LHCN-M2 (cell line): ENCODE data around the gene ETV1. TPM values are rescaled to one million over a fixed set of nuclear protein-coding genes. Genes with fewer than 3 reads are reported as not detected.

ENCODE experiments used
- DNase-seq: peaks from one replicate; pipeline ENCODE4 v3.0.0-alpha.2; 2012; ENCODE audit warnings: low read depth
- total RNA-seq: library from RNA; depleted of rRNA; stranded (reverse); fragments of >200 nt; gene quantifications from 2 replicates; pipeline ENCODE4 v1.2.3, GENCODE V29; 2014

Gene ETV1
- total RNA-seq, 1 experiment from 2014 or later = 33.2 TPM

DNA sequence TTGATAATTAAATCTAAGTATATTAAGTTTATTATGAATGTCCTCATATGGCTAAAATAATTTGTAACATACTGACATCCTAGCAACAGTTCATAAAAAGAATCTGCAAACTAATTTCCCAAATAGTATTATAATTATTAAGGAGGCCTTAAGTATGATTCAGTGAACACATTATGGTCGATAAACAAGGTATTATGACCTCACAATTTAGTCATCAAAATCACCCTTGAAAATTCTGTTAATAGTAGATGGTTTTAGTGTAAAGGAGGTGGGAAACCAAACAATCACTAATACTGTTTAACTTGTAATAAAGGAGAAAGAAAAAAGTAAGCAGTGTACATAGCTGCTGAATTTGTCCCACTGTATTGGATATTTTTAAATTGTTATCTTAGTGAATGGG, 2.1 kb downstream of the ETV1 start:
- no peak for DNase-seq

DNA sequence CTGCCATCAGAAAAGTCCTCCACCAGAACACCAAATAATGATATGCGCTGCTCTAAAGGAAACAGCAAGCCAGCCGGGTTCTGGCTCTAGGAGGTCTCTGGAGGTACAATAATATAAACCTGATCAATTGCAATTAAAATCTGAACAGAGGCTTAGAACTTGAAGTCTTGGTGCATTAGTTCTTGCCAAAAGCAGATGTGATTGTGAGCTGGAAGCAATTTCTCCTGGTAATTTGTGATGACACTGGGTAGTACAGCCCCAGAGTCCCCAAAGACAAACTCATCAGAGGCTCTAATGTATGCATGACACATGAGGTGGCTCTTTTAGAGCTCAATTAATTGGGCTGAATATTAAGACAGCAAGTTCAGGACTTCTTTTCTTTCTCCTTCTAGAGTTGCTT, 3.3 kb downstream of the ETV1 start:
- no peak for DNase-seq

DNA sequence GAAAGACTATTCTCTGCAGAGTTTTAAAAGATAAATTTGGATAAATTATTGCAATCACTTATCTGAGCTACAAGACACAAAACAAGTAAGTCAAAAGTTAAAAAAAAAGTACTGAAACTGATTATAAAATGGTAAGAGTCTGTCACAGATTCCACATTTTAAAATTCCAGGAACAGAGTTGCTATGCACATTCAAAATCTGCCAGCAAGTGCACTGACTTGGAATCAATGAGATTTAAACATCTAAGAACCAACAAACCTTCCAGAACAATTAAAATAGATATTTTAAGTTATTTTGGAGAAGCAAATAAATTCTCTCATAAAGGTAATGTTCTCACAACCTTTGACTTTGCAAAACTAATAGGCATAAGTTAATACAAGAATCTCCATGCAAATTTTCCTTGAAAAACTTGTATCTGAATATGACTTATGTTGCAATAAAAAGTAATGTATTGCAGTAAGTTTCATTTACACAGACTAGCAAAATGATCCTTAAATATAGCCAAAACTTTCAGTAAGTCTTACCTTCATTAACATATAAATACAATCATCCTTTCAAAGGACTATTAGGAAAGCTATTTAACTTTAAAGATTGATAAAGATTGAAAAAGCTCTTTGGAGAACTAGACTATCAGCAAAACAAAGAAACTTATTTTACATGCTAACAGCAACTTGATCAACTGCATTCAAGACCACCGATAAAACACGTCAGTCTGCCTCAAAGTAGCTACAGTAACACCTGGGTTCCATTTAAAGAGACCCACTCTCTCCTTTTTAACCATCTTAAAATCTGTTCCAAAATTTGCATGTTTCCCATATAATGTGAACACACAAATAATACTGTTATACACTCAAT, 4.4 kb downstream of the ETV1 start:
- no peak for DNase-seq

DNA sequence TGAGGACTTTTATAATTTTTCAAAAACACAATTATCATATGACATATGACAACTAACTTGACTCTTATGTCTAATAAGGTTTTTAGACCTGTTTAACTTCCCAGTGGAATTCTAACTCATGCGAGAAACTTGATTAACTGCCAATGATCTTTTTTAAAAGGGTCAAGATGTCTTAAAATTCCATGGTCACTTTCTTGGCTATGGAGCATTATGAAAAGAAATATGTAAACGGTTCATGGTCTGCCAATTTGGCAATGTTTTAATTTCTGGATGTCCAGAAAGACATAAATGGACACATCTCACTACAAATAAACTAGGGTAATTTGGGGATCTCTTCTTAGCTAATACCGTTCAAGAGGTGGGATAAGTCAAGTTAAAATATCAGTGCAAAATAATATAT, 5.4 kb downstream of the ETV1 start:
- DNase-seq = no peak

DNA sequence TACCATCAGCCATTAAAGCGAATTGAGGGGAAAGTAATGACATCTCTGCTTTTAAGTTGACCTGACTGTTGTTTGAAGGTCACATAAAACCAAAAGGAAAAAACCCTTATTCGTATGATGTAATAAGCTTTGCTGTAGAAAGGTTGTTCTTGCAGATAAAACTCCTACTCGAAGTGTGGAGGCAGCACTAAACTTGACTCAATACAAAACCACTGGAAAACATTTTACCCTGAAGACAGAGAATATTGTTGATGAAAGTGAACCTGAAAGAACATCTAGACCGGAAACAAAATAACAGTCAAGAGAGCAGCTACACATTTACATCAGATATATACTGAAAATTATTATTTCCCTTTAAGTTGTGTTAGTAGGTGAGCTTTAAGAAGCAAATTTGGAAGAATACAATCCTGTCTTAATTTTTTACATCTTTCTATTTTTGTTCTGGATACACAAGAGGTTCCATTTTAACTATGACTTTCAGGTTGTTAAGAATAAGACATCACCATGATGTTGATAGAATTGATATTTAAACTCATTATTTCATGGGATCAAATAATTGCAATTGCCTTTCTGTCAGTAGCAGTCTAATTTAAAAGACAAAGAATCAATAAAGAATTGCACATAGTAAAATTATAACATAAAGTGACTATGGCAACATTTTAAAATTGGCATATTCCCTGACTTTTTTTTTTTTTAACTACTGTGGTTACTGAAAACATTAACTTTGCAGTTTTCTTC, 6.4 kb downstream of the ETV1 start:
- no peak for DNase-seq

DNA sequence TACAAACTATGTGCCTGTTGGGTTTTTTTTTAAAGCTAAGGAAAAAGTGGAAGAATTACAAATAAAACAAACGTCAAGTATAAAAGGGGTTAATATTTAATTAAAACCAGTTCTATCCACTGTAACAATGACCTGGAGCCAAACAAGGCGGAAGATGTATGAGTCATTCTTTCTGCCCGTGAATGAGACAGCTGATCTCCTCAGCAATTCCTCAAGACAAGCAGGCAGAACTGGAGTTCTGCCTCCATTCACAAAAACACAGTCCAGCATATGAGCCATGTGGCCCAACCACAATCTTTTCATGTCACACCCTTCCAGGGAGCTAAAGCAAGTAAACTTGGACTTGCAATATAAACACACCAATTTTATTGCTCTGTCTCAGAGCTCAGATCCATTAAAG, 8.4 kb downstream of the ETV1 start:
- peak; percentile 99 for DNase-seq

DNA sequence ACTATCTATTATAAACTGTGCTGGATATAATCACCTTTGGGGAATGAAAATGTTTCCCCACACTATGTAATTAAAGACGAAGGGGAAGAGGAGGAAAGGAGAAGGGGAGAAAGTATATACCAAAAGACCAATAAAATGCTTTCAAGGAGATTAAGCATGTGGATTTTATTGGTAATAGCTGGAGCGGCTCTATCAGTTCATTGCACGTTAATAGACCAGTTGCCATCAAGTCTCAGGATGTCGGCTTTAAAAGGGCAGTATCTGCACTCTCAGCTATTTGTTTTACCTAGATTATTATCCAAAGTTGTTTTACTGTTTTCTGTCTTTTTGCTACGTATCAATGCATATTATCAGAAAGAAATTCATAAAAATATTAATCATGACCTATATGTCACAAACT, 9.0 kb downstream of the ETV1 start:
- DNase-seq = no peak

DNA sequence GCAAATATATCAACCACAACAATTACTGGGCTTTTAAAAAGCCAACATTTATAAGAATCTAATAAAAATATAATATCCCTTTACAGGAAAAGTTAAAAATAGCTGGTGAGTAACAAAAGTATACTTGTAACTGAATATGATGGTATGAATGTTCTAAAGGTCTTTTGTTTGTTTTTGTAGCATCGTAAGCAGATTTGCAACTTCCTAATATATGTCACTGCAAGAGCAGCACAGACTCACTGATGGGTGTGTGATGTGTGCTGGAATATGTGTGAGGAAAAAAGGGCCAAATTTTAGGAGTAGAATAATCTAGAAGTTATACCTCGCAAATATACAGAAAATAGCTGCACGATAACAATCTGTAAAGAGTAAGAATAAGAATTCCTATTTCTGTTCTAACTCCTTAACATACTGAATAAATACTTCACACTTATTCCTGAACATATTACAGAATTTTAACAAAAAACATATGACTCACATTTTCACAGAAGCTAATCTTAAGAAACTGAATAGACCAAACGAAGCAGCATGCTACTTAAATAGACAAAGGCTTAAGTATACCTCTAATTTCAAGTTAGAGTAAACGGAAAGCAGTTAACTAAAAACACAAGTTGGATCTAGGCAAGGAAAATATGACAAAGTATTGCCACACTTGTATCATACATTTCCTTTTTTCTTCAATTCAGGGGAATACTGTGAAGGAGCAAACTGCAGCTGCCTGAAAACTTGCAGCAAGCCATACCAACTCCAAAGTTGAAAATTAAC, 9.6 kb downstream of the ETV1 start:
- peak; percentile 88 for DNase-seq

DNA sequence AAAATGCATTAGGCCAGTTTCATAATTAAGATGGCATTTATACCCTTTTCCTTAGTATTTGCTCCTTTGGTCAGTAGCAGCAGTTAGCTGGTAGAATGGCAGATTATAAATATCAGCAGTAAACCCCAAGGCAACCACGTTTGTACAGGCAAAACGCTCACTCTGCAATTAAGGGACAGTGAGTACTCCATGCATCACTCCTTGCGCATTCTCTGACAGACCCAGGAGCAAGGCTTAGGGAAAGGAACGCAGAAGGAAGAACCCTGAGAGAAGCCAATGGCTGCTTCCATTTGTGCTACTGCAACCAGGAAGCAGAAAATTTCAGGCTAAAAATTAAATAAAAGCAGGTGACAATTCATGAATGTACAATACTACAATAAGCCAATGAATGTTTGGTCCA, 12.9 kb downstream of the ETV1 start:
- no peak for DNase-seq

DNA sequence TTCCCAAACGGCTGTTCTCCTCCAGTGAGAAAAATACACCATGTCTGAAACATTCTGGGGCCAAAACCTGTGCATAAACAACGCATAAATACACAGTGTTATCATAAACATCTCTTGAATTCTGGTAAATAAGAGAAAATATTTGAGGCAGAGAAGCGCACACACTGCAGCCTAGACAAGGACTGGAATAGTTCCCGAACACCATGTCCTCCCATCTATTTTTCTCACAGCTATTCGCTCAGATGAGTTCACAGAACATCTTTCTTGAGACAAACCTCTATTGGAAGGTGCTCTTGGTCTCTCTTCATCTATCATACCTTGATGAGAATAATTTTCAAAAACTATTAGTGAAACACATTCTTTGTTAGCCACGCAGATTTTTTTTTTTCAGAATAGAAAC, 24.4 kb downstream of the ETV1 start:
- no peak for DNase-seq

DNA sequence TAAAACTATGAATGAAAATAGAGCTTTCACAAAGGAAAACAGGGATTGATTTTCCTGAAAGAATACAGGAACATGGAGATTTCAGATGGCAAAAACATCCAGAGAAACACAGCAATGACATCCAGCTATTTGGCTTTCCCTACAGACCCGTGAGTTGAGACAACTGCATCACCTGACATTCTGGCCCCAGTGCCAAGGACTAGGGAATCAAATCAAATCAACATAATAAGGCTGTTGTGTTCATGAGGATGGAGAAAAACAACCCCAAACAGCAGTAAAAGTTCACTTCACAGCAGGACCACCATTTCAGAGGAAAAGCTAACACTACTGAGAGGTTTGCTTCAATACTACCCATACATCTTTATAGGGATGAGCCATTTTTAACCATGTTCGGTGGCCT, 25.5 kb downstream of the ETV1 start:
- DNase-seq = no peak

DNA sequence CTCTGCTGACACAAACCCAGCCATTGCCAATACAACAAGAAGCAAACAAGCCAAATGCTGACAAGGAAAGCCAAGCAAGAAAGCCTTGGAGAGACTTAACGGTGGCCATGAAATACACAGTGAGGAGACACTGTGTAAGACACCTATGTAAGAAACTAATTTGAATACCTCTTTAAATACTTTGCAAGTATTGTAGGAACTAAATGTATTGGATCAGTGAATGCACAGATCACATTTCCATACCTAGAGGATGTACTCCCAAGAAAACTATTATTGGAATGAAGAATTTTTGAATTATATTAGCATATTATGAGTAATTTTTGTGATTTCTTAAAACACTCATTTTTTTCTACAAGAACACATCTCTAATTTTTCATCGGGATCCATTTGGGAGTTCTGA, 34.0 kb downstream of the ETV1 start:
- no peak for DNase-seq

DNA sequence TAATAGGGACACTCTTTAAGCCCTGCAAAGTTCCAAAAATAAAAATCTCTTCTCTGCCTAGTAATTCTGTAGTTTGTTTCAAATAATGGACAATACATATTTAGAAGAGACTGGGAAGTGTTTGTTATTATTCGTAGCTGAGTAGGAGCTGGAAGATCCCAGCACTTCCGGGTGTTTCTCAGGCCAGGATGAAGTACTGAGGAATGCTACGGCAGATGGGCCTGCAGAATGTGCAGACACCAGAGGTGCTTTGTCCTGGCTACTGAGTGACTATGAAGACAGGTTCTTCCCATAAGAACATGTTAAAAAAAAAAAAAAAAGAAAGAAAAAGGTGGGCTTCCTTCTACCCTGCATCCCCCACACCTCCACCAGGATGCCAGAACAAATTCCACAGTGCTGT, 36.1 kb downstream of the ETV1 start:
- no peak for DNase-seq

DNA sequence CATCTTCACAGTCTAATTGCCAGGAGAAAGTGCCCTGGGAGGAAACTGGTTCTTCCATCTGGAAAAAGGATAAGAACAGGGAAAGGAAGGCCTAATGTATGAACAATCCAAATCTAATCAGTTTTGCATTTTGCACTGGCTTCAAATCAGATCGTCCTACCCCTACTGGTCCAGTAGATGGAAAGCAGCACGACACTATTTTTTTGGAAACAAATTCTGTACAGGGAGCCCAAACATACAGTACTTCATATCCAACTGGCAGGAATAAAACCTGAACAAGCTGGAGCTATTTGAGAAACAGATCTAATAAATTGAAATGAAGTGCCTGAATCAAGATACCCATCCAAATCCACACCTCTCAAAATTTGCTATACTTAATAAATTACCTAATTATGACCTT, 36.5 kb downstream of the ETV1 start:
- no peak for DNase-seq

DNA sequence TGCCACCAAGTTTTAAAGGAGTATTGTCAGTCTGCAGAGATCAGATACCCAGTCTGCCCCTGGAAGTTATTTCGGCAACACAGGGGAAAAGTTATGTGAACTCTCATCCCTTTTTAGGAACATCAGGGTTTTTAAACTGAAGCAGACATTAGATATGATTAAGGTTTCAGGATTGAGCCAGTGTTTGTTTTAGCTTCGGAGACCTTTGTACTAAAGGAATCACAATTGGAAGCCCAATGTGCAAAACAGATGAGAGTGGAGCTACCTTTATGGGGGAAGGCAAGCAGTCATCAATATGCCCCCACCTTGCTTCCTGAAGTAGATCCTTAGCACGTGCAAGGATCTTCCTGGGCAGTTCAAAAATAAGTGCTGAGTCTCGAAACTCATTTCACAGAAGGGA, 39.5 kb downstream of the ETV1 start:
- DNase-seq = no peak

DNA sequence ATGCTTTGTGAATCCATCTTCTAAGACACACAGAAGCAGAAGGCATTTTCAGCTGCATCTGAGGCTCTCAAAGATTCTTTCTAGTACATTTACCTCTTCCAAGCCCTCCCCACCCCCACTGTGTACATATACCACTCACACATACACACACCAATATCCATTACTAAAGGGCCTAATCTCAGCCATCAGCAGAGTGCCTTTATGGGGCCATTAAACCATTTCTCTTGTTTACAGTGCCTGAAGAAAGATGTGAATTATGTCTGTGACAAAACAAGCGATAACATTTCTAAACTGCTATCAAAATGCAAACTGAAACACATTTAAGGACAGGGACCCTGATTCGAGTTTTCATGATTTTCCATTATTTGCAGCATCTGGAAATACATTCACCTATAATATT, 40.0 kb downstream of the ETV1 start:
- DNase-seq = no peak

DNA sequence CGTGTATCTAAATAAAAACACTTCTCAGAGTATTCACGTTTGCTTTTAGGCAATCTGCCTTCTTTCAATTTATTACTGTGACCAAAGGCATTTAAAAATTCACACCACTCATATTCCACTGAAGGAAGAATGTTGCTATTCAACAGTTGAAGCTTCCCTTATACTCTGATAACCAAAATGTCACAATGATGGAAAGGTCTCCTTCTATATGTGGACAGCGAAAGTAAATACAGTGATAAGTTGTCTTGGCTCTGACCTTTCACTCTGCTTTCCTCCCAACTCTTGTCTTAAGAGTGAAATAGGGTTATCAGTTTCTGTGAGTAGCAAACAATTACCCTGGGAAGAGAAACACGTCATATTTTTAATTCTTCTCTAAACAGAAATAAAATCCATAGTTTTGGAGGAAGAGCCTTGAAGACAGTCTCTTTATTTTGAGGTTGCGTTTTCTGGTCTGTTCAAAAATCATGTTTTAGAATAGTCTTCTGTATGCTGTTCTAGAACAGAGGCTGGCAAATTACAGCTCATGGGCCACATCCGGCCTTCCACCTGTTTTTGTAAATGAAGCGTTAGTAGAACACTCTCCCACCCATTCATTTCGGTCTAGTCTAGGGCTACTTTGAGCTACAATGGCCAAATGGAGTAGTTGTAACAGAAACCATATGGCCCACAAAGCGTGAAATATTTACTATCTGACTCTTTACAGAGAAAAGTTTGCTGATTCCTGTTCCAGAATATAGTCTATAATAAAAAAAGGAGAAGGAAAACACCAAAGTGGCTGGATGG, 41.3 kb downstream of the ETV1 start:
- DNase-seq = peak; percentile 46

DNA sequence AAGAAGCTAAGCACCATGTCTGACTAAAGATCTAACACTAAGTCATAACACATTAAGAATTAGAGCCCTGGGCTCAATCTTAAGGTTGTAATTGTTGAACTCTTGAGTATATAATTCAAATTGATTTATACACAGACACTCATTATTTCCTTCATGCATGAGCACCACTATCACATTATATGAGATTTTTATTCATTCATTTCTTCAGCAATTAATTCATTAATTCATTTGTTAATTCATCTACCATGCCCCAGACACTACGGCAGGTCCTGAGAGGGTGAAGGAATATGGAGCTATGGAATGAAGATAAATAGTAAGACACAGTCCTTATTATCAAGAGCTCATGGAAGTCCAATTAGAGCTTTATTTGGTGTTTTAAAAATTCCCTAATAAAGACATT, 41.9 kb downstream of the ETV1 start:
- DNase-seq = no peak

DNA sequence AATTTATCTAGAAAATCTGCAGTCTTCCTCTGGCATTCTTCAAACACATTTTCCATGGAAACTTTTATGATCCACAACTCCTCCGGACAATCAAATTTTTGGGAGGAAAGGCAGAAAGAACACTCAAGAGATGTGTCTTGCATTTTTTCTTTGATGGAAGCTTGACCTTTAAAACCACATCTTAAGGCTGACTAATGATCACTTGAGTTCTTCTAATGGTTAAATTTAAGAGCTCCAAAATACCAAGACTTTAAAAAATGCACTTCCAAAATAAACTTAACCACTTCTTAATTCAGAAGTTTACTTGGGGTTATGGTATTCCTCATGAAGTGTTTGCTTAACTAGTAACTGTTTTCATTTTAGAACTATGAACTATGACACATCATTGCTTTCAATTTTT, 43.3 kb downstream of the ETV1 start:
- peak; percentile 85 for DNase-seq

DNA sequence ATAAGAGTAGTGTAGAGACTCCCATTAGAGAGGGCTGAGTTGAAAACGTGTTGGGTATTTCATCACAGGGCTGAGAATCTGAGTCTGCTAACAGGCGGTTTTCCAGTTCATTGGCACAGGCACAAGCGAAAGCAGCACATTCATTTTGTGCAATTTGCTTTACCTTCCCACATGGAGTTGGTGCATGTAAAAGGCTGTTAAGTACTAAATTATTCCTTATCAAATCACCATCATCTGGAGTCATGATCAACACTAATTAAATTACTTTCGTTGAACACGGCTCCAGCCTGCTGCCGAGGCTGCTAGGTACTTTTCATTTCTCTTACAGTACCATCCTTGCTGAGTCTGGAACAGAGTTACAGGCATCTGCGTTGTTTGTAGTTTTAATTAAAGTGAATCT, 43.8 kb downstream of the ETV1 start:
- DNase-seq = peak; percentile 65

DNA sequence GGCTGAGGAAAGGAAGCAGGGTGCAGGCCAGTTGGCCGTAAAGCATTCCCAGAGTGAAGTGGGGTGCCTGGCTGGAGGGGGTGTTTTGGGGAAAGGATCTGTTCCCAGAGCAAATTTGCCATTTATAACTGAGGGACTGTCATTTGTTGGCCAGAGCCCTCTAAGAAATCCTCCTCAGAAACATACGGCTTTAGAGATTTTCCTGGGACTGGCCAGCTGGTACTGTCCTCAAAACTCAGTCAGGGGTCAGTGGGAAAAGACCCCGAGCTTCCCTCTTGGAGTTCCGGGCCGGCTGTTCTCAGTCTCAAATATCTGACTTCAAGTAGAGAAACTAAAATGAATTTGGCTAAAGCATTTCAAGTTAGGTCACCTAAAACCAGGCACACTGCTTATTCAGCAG, 55.9 kb downstream of the ETV1 start:
- no peak for DNase-seq

DNA sequence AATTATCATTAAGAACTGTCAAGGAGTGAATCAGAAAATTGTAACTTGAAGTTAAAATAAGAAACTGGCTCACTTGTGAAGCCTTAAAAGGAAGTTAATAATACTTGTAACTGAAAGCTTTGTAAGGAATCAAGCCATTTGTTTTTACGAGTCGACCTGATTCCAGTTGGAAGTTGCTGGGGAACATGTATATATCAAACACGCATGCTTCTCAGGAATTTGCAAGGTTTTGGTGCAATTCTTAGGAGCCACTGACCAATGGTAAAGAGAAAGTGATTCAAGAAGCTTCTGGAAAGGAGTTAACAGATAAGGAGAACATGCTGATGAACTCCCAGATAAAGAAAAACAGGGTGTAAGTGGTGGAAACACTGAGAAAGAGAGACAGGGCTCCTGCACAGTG, 56.4 kb downstream of the ETV1 start:
- DNase-seq = peak; percentile 27
